GM23338 (cell line): ENCODE data around the gene TTLL6. TPM values are rescaled to one million over a fixed set of nuclear protein-coding genes. Genes with fewer than 3 reads are reported as not detected.

ENCODE experiments used
- ATAC-seq: fragments of 200-7000 bp; cut with Tn5 transposase; 3 replicates; pipeline ENCODE4 v1.9.1; 2020
- DNase-seq: peaks from one replicate; pipeline ENCODE4 v3.0.0-alpha.2; 2015; ENCODE audit warnings: low spot score
- H2AFZ ChIP-seq: fragments of 200-600 bp; sonication (generic); 2 replicates; pipeline ENCODE4 v1.8.0; 2016; ENCODE audit warnings: antibody characterized with exemption, mild to moderate bottlenecking, moderate library complexity
- H3F3A ChIP-seq: fragments of 200-600 bp; sonication (generic); replicated peaks from 2 replicates; pipeline ENCODE4 v1.8.0; 2017; ENCODE audit warnings: antibody characterized with exemption, mixed run types, low read depth
- H3K27ac ChIP-seq: fragments of 200-600 bp; sonication (generic); 2 replicates; pipeline ENCODE4 v1.6.1; 2016; ENCODE audit warnings: low read depth
- H3K27me3 ChIP-seq: fragments of 200-600 bp; sonication (generic); 2 replicates; pipeline ENCODE4 v1.8.0; 2016; ENCODE audit warnings: mild to moderate bottlenecking, mixed run types, moderate library complexity; ENCODE audit not compliant: insufficient read depth
- H3K36me3 ChIP-seq: fragments of 200-600 bp; sonication (generic); 2 replicates; pipeline ENCODE4 v1.8.0; 2016; ENCODE audit warnings: mild to moderate bottlenecking; ENCODE audit not compliant: insufficient read depth
- H3K4me1 ChIP-seq: fragments of 200-600 bp; sonication (generic); 2 replicates; pipeline ENCODE4 v1.8.0; 2016; ENCODE audit warnings: mild to moderate bottlenecking, moderate library complexity; ENCODE audit not compliant: insufficient read depth
- H3K4me2 ChIP-seq: fragments of 200-600 bp; sonication (generic); 2 replicates; pipeline ENCODE4 v1.7.1; 2017; ENCODE audit warnings: mixed run types
- H3K4me3 ChIP-seq: fragments of 200-600 bp; sonication (generic); 2 replicates; pipeline ENCODE4 v1.6.1; 2016; ENCODE audit warnings: mixed run types
- H3K79me2 ChIP-seq: fragments of 200-600 bp; sonication (generic); replicated peaks from 2 replicates; pipeline ENCODE4 v1.8.0; 2017; ENCODE audit warnings: mild to moderate bottlenecking; ENCODE audit not compliant: insufficient read depth
- H3K9me2 ChIP-seq: fragments of 200-600 bp; sonication (generic); 2 replicates; pipeline ENCODE4 v1.8.0; 2017; ENCODE audit not compliant: insufficient read depth
- H4K20me1 ChIP-seq: fragments of 200-600 bp; sonication (generic); replicated peaks from 2 replicates; pipeline ENCODE4 v1.8.0; 2017; ENCODE audit warnings: mild to moderate bottlenecking; ENCODE audit not compliant: insufficient read depth
- H3K27ac Mint-ChIP-seq: 2 replicates; pipeline ENCODE4 v1.8.0; 2020; ENCODE audit warnings: inconsistent platforms, mild to moderate bottlenecking, moderate library complexity, mixed read lengths
- H3K27me3 Mint-ChIP-seq: 3 replicates; pipeline ENCODE4 v1.8.0; 2022; ENCODE audit warnings: low read depth, mild to moderate bottlenecking, moderate library complexity, mixed read lengths, inconsistent platforms; ENCODE audit not compliant: insufficient read depth, poor library complexity
- H3K36me3 Mint-ChIP-seq: 3 replicates; pipeline ENCODE4 v1.8.0; 2021; ENCODE audit warnings: low read depth, mild to moderate bottlenecking, inconsistent platforms, moderate library complexity, mixed read lengths
- H3K4me1 Mint-ChIP-seq: 3 replicates; pipeline ENCODE4 v1.8.0; 2020; ENCODE audit warnings: mild to moderate bottlenecking, inconsistent platforms, mixed read lengths
- H3K4me3 Mint-ChIP-seq: 3 replicates; pipeline ENCODE4 v1.8.0; 2021; ENCODE audit warnings: moderate library complexity, mild to moderate bottlenecking, inconsistent platforms, mixed read lengths
- H3K9me3 Mint-ChIP-seq: 3 replicates; pipeline ENCODE4 v1.8.0; 2020; ENCODE audit warnings: moderate library complexity, mild to moderate bottlenecking, inconsistent platforms, mixed read lengths
- CREB1 ChIP-seq: fragments of 250-450 bp; sonication (Bioruptor Pico); IDR thresholded peaks from 2 replicates; pipeline ENCODE4 v1.5.0; 2020; ENCODE audit warnings: low read depth, mild to moderate bottlenecking, moderate library complexity
- ETS1 ChIP-seq: IDR thresholded peaks from 2 replicates; pipeline ENCODE4 v1.6.1; 2016; ENCODE audit warnings: antibody characterized with exemption
- EZH2 ChIP-seq: fragments of 200-600 bp; sonication (generic); IDR thresholded peaks from one replicate; pipeline ENCODE4 v1.8.0; 2017; ENCODE audit warnings: antibody characterized with exemption, mild to moderate bottlenecking, low read depth; ENCODE audit not compliant: unreplicated experiment
- EZH2phosphoT487 ChIP-seq: fragments of 200-600 bp; sonication (generic); IDR thresholded peaks from one replicate; pipeline ENCODE4 v1.8.1; 2018; ENCODE audit warnings: antibody characterized with exemption; ENCODE audit not compliant: unreplicated experiment
- JUNB ChIP-seq: IDR thresholded peaks from one replicate; pipeline ENCODE4 v1.6.1; 2016; ENCODE audit warnings: antibody characterized with exemption; ENCODE audit not compliant: unreplicated experiment
- NANOG ChIP-seq: IDR thresholded peaks from 2 replicates; pipeline ENCODE4 v1.6.1; 2016; ENCODE audit warnings: antibody characterized with exemption, borderline replicate concordance
- POLR2AphosphoS5 ChIP-seq: IDR thresholded peaks from 2 replicates; pipeline ENCODE4 v1.6.1; 2016; ENCODE audit warnings: antibody characterized with exemption, low read depth
- REST ChIP-seq: IDR thresholded peaks from one replicate; pipeline ENCODE4 v1.6.1; 2018; ENCODE audit warnings: antibody characterized with exemption; ENCODE audit not compliant: unreplicated experiment
- STAT1 ChIP-seq: IDR thresholded peaks from one replicate; pipeline ENCODE4 v1.6.1; 2016; ENCODE audit warnings: antibody characterized with exemption; ENCODE audit not compliant: unreplicated experiment
- ZNF114 ChIP-seq: fragments of 250-450 bp; sonication (Bioruptor Pico); IDR thresholded peaks from 2 replicates; pipeline ENCODE4 v1.5.0; 2020; ENCODE audit warnings: mild to moderate bottlenecking, moderate library complexity
- ZNF331 ChIP-seq: fragments of 250-450 bp; sonication (Bioruptor Pico); IDR thresholded peaks from 2 replicates; pipeline ENCODE4 v1.5.0; 2020; ENCODE audit warnings: low read depth, mild to moderate bottlenecking, moderate library complexity
- ZNF462 ChIP-seq: fragments of 250-450 bp; sonication (Bioruptor Pico); IDR thresholded peaks from 2 replicates; pipeline ENCODE4 v1.5.0; 2020; ENCODE audit warnings: mild to moderate bottlenecking, moderate library complexity
- polyA plus RNA-seq: library from polyadenylated mRNA; unstranded; fragments of >200 nt; fragmentation: Nextera tagmentation; extraction: Ambion mirVana; gene quantifications from 2 replicates; pipeline ENCODE4 v1.2.1, GENCODE V29; 2016
- total RNA-seq: library from RNA; depleted of rRNA; stranded (reverse); fragments of >200 nt; shearing (Covaris generic); gene quantifications from 2 replicates; pipeline ENCODE4 v1.2.3, GENCODE V29; 2014
- TF ChIP-seq, protein P1 (sequence below), 2 experiments: fragments of 200-600 bp in 1 of 2; sonication (generic) in 1 of 2; conservative IDR thresholded peaks; 2 replicates each; pipeline versions ENCODE4 v1.5.1 to v1.6.1; 2016 to 2017; ENCODE audit warnings: antibody characterized with exemption in 2 of 2, low read depth in 2 of 2, mild to moderate bottlenecking in 2 of 2, moderate library complexity in 1 of 2

Gene TTLL6
- total and polyA plus RNA-seq, 2 experiments from 2014 or later = 1.9 to 4.7 TPM

GRCh38 chr17:48776602-48777001, 40.4 kb downstream of the TTLL6 start:
- H3K9me2 ChIP-seq = no peaks in the 10 kb centered on the region
- Mint-ChIP-seq H3K36me3 (no peaks in the 10 kb centered on the region), H3K27me3 (peaks cover 4% of the 10 kb centered on the region), H3K4me3 (no peak overlapping the region), H3K9me3 (peaks cover 4% of the 10 kb centered on the region; the same call in 1 of the 3 replicates), H3K27ac (no peak overlapping the region), H3K4me1 (no peaks in the 10 kb centered on the region)
- H3K4me1 ChIP-seq = no peaks in the 10 kb centered on the region
- H3K4me2 ChIP-seq = no peak overlapping the region
- no peak overlapping the region for H3K4me3 ChIP-seq
- H2AFZ ChIP-seq = no peak overlapping the region
- TF ChIP-seq STAT1 = no peak
- TF ChIP-seq EZH2 = no peak
- TF ChIP-seq ETS1 = no peak
- no peak for TF ChIP-seq ZNF462
- TF ChIP-seq, protein P1, sequence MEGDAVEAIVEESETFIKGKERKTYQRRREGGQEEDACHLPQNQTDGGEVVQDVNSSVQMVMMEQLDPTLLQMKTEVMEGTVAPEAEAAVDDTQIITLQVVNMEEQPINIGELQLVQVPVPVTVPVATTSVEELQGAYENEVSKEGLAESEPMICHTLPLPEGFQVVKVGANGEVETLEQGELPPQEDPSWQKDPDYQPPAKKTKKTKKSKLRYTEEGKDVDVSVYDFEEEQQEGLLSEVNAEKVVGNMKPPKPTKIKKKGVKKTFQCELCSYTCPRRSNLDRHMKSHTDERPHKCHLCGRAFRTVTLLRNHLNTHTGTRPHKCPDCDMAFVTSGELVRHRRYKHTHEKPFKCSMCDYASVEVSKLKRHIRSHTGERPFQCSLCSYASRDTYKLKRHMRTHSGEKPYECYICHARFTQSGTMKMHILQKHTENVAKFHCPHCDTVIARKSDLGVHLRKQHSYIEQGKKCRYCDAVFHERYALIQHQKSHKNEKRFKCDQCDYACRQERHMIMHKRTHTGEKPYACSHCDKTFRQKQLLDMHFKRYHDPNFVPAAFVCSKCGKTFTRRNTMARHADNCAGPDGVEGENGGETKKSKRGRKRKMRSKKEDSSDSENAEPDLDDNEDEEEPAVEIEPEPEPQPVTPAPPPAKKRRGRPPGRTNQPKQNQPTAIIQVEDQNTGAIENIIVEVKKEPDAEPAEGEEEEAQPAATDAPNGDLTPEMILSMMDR (conservative IDR thresholded peaks at IDR 0.05; ENCODE audit: low read depth in 2 of 2) = no peak
- TF ChIP-seq ZNF114 (CRISPR knock-in tag) = no peak
- TF ChIP-seq NANOG = no peak
- TF ChIP-seq JUNB = no peak
- TF ChIP-seq ZNF331 (CRISPR knock-in tag) = no peak
- TF ChIP-seq EZH2phosphoT487 = no peak
- no peak for TF ChIP-seq POLR2AphosphoS5
- no peak for TF ChIP-seq REST
- no peak for TF ChIP-seq CREB1 (CRISPR knock-in tag)
- no peaks in the 10 kb centered on the region for H3K36me3 ChIP-seq
- peaks cover 4% of the 10 kb centered on the region; the same call in 1 of the 2 replicates for H3K27me3 ChIP-seq
- ATAC-seq (no peak), DNase-seq (no peak)
- no peaks in the 10 kb centered on the region for H3F3A ChIP-seq
- H4K20me1 ChIP-seq = no peaks in the 10 kb centered on the region
- no peaks in the 10 kb centered on the region for H3K79me2 ChIP-seq
- H3K27ac ChIP-seq = no peak overlapping the region
